GM19351 (cell line): ENCODE data around the gene QRFP.

Source experiments
- ATAC-seq: cut with Tn5 transposase; IDR thresholded peaks from one replicate; pipeline ENCODE4 v1.9.1; 2021; ENCODE audit warnings: mild to moderate bottlenecking, moderate library complexity; ENCODE audit not compliant: unreplicated experiment

The QRFP gene

GRCh38 chr9:130905902-130906734, 9.5 kb upstream of the QRFP start:
- ATAC-seq: no peak

GRCh38 chr9:130905125-130905901, 8.7 kb upstream of the QRFP start:
- no peak for ATAC-seq

DNA sequence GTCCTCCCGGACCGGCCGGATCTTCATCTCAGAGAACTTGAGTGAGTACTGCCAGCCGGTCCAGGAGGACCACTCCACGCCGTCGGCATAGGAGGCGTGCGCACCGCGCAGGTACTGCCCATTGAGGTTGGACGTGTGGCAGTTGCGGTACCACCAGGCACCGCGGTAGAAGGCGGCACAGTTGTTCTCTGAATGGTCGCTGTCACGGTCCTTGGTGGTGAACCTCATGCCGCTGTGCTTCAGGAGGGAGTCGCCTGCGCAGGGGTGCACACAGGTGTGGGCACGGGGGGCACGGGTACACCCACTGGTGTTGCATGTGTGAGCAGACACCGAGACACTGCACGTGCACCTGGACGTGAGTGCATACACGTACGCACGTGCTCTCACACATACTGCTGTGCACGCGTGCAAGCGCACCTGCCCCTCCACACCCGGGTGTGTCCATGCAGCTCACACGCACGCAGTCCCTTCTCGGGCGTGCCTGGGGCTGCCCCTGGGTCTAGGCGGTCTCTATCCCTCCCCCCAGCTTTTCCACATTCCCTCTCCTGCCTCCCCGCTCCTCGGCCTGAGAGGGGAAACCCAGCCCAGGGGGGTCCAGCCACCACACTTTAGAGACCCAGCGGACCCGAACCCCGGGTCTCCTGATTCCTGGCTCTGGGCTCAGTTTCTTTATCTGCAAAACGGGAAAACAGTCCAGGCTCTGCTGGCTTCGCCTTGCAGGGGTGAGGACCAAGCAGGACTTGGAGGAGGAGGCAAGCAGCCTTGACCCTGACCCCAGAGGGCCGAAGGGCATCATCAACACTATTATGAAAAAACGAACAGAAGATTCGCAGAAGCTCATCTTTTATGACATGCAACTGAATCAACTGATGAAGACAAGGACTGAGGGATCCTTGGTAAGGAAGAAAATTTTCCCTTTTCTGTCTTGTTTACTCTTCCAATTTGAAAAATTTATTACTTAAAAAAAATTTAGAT, 7.7 kb upstream of the QRFP start:
- no peak for ATAC-seq

DNA sequence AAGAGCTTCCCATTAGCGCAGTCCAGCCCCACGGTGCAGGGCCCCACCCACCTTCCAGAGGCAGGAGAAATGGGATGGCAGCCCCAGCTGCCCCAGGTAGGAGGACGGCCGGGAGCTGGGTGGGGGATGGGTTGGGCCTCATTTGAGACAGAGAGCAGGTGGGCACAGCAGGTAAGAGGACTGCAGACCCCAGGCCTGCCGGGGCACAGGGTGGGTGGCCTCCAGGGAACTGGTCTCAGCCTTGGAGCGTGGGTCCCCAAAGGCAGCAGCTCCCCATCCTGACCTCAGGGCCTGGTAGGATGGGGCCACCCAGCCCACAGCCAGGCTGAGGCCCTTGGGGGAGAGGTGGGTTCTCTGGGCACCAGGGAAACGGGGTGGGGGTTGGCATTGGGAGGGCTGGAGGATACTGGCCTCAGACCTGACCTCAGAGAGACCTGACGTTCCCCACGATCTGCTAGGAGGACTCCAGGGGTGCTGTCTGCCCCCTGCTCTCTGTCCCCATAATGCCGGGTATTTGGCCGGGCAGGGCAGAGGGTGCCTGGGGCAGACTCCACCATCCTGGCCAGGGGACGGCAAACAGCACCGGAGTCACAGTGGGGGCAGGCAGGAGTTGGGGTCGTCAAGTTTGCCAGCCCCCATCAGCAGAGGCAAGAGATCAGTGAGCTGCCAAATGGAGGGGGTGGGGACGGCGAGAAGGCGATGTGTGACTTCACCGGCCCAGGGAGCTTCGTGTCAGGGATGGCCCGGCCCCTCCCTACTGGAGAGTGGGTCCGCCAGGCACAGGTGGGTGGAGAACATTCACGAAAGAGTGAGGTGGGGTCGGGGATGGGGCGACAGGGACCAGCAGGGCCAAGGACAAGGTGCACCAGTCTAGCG, 6.8 kb upstream of the QRFP start:
- ATAC-seq: no peak

DNA sequence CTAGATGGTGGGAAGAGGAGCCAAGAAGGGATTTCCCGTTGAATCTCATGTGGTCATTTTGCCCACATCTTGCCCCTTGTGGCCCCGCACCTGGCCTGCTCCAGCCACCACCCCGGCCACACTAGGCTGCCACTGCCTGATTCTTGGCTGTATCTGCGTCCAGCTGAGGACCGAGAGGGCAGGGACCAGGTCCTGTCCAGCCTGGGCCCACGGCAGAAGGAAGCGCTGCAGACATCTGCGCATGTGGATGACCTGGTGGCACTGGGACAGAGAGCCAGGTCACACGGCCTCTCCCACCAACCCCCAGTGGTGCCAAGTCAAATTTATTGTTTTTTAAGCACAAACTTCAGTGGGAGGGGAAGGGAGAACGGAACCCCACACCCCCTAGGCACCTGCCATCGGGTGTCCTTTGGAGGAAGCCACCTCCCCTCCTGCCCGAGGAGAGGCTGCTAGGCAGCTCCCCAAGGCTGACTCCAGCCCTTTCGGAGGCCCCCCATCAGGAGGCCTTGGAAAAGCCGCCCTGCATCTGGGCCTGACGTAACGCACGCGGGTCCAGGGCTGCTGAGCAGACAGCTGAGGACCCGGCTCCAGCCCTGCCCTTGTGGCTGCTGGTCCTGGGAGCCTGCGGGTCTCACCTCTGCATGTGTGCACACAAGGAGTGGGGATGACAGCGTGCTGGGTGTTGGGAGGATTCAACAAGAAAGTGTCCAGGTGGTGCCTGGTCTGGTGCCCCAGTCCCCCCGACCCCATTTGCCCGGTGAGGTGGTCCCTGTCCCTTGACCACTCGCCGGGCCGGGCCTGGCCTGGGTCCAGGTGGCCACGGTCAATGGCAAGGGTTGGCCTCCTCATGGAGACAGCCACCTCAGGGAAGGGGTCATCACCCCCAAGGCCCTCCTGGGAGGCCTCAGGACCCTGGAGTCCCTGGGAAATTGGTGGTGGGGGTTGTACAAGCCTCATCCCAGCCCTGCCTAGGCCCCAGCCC, 5.9 kb upstream of the QRFP start:
- no peak for ATAC-seq

- ATAC-seq: no peak
Observed at GRCh38 chr9:130901498-130902203, 5.0 kb upstream of the QRFP start.

GRCh38 chr9:130900701-130901497, 4.3 kb upstream of the QRFP start:
- ATAC-seq: no peak

- ATAC-seq: no peak
Observed at GRCh38 chr9:130899051-130899748, 2.6 kb upstream of the QRFP start.

DNA sequence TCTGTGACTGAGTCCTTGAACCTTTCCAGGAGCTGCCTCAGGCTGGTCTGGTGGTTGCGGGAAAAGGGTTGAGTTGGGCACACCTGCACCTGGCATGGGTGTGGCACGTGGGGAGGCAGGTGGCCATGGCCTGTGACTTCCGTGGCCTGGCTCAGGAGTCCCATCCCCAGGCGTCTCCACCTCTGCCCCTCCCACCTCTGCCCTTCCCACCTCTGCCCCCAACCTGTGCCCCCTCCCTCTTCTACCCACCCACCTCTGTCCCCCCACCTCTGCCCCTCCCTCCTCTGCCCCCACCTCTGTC, 1.9 kb upstream of the QRFP start:
- no peak for ATAC-seq

- ATAC-seq: no peak
Observed at GRCh38 chr9:130897848-130898551, 1.4 kb upstream of the QRFP start.

DNA sequence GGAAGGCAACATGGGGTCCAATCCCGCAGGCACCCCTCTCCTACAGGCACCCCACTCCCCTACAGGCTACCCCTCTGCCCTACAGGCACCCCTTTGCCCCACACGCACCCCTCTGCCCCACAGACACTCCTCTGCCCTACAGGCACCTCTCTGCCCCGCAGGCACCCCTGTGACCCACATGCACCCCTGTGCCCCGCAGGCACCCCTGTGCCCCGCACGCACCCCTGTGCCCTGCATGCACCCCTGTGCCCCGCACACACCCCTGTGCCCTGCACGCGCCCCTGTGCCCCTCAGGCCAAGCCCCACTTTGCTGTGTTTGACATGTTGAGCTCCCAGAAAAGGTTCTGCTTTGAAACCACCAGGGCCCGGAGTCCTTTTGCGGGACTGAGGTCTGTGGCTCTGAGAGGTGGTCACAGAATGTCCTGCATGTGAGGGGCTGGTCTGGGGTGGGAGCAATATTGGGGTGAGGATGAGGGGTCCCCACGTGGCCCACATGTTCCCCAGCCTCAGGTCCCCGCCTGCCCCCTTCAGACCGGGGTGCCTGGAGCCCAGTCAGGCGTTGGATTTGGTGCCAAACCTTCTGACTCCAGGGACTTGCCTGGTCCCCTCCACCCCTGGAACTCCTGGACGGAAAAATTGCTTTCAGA, 616 bp upstream of the QRFP start:
- ATAC-seq: no peak

DNA sequence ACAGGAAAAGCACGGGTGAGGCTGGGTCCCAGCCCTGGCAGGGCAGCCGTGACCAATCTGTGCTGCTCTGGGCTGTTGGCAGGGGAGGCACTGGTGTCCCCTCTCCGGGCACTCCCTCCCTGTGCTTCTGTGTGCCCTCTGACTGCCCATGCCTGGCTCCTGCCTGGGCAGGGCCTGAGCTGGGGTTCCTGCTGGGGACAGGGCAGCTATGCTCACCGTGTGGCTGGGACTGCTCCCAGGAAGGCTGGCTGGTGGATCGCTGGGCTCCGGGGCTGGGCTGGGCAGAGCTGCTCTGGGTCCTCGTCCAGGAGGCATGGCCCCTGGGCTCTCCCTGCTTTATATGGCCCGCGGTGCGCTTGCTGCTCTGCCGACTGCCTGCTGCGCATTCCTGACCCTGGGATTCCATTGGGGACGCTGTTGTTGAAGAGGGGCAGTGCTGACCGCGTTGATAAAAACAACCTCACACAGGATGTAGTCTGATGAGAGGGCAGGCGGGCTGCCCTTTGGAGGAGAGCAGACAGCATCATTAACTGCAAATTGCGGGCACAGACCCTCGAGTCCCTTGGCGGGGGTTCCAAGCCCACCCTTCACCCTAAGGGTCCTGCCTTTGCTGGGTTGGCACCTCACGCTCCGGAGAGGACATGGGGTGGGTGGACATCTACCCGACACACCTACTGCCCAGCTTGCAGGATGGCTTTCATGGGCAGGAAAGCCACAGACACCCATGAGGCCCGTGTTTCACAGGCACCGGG, 955 bp downstream of the QRFP start:
- ATAC-seq: no peak

GRCh38 chr9:130895038-130895437, 1.6 kb downstream of the QRFP start:
- no peak for ATAC-seq

DNA sequence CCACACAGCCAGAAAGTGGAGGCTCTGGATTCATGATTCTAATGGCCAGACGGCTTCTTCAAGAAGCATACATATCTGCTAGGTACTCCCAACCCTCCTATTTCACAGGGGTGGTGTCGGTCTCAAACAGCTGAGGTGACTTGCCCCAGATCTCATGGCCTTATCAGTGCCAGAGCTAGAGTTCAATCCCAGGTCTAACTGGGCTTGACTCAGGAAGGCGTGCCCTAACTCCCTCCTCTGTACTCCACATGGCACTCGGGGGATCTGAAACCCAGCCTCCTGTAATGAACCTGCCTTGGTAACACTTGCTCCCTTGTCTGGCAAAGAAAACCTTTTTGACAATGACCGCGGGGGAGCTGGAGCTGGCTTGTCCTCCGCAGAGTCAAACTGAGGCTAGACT, 2.1 kb downstream of the QRFP start:
- ATAC-seq: no peak
